NCI-H2107 treated with DMSO at 0.1 percent for 48 hours (cell line): ENCODE measurements around the gene CLDND1.
"Not testable (repeated sequence)": the region's sequence is repeated elsewhere in the genome, so short reads cannot be mapped to it uniquely, and the experiment has no call there.

Source experiments
- DNase-seq: peaks from one replicate; lab custom pipeline; 2025; ENCODE audit not compliant: unreplicated experiment; lab: John Stamatoyannopoulos, UW

CLDND1 gene

GRCh38 chr3:98522544-98523281 lies at the start of gene CLDND1:
Gene CLDND1 (minus strand): TSS chr3:98522902. CDS start chr3:98521424, 1,478 bp downstream.
- DNase-seq, result peak; percentile 90

- no peak for DNase-seq
Measured at GRCh38 chr3:98568402-98568801, 45.7 kb upstream of the CLDND1 start.

- DNase-seq, result no peak
Measured at GRCh38 chr3:98567666-98568270, 45.1 kb upstream of the CLDND1 start.

GRCh38 chr3:98565843-98566242 lies 43.1 kb upstream of the CLDND1 start:
- no peak for DNase-seq

- no peak for DNase-seq
Measured at GRCh38 chr3:98565237-98565643, 42.5 kb upstream of the CLDND1 start.

- DNase-seq, result no peak
Measured at GRCh38 chr3:98564282-98565005, 41.7 kb upstream of the CLDND1 start.

- no peak for DNase-seq
Measured at GRCh38 chr3:98563661-98564281, 41.1 kb upstream of the CLDND1 start.

- DNase-seq, result no peak
Measured at GRCh38 chr3:98561727-98562521, 39.2 kb upstream of the CLDND1 start.

GRCh38 chr3:98560911-98561310 lies 38.2 kb upstream of the CLDND1 start:
- DNase-seq, result no peak

GRCh38 chr3:98559769-98560168 lies 37.1 kb upstream of the CLDND1 start:
- not testable (repeated sequence) for DNase-seq

- no peak for DNase-seq
Measured at GRCh38 chr3:98558100-98558827, 35.6 kb upstream of the CLDND1 start.

GRCh38 chr3:98557324-98558010 lies 34.8 kb upstream of the CLDND1 start:
- no peak for DNase-seq

- DNase-seq, result no peak
Measured at GRCh38 chr3:98556164-98557130, 33.7 kb upstream of the CLDND1 start.

- DNase-seq, result no peak
Measured at GRCh38 chr3:98555025-98555379, 32.3 kb upstream of the CLDND1 start.

- DNase-seq, result no peak
Measured at GRCh38 chr3:98554580-98554979, 31.9 kb upstream of the CLDND1 start.

GRCh38 chr3:98553753-98554152 lies 31.1 kb upstream of the CLDND1 start:
- DNase-seq, result no peak

GRCh38 chr3:98553021-98553563 lies 30.4 kb upstream of the CLDND1 start:
- DNase-seq, result no peak
